ENCODE data around the gene CNR2.
A peak's percentile ranks its signal among the peaks of the same experiment; 100 is the strongest.
"Not testable (repeated sequence)": the region's sequence is repeated elsewhere in the genome, so short reads cannot be mapped to it uniquely, and the experiment has no call there.

Gene CNR2

GRCh38 chr1:23906731-23907130 lies 6.4 kb downstream of the CNR2 start:
- H3K27ac ChIP-seq (ENCODE audit: low read depth, low read length) = no peak overlapping the region
- H3K27me3 ChIP-seq (ENCODE audit: control insufficient read depth in 5 of 5, insufficient read depth in 4 of 5, low read length in 5 of 5) = peaks cover 19 to 47% (median 22%) of the 10 kb centered on the region in 5 donors
- H3K4me1 ChIP-seq (ENCODE audit: control insufficient read depth in 5 of 5, insufficient read depth in 5 of 5, low read length in 5 of 5) = peaks cover 0 to 32% (median 10%) of the 10 kb centered on the region in 5 donors
- no peaks in the 10 kb centered on the region for H3K9me3 ChIP-seq (ENCODE audit: control insufficient read depth in 5 of 5, low read length in 5 of 5)
- no peak overlapping the region for H3K9ac ChIP-seq (ENCODE audit: low read length in 5 of 5)
- H3K36me3 ChIP-seq (ENCODE audit: control insufficient read depth in 5 of 5, insufficient read depth in 5 of 5, low read length in 5 of 5) = no peaks in the 10 kb centered on the region
- H3K4me3 ChIP-seq (ENCODE audit: low read depth in 1 of 5, low read length in 5 of 5) = no peak overlapping the region

GRCh38 chr1:23905461-23906025 lies 7.6 kb downstream of the CNR2 start:
- no peak overlapping the region for H3K4me3 ChIP-seq (ENCODE audit: low read depth in 1 of 5, low read length in 5 of 5)
- H3K27me3 ChIP-seq (ENCODE audit: control insufficient read depth in 5 of 5, insufficient read depth in 4 of 5, low read length in 5 of 5) = peaks cover 19 to 42% (median 23%) of the 10 kb centered on the region in 5 donors
- peaks cover 0 to 22% (median 10%) of the 10 kb centered on the region in 5 donors for H3K4me1 ChIP-seq (ENCODE audit: control insufficient read depth in 5 of 5, insufficient read depth in 5 of 5, low read length in 5 of 5)
- no peaks in the 10 kb centered on the region for H3K9me3 ChIP-seq (ENCODE audit: control insufficient read depth in 5 of 5, low read length in 5 of 5)
- no peaks in the 10 kb centered on the region for H3K36me3 ChIP-seq (ENCODE audit: control insufficient read depth in 5 of 5, insufficient read depth in 5 of 5, low read length in 5 of 5)
- H3K9ac ChIP-seq (ENCODE audit: low read length in 5 of 5) = no peak overlapping the region
- no peak overlapping the region for H3K27ac ChIP-seq (ENCODE audit: low read depth, low read length)

GRCh38 chr1:23904748-23905357 lies 8.3 kb downstream of the CNR2 start:
- H3K4me3 ChIP-seq (ENCODE audit: low read depth in 1 of 5, low read length in 5 of 5) = no peak overlapping the region
- H3K36me3 ChIP-seq (ENCODE audit: control insufficient read depth in 5 of 5, insufficient read depth in 5 of 5, low read length in 5 of 5) = no peaks in the 10 kb centered on the region
- peaks cover 0 to 22% (median 10%) of the 10 kb centered on the region in 5 donors for H3K4me1 ChIP-seq (ENCODE audit: control insufficient read depth in 5 of 5, insufficient read depth in 5 of 5, low read length in 5 of 5)
- no peak overlapping the region for H3K9ac ChIP-seq (ENCODE audit: low read length in 5 of 5)
- H3K9me3 ChIP-seq (ENCODE audit: control insufficient read depth in 5 of 5, low read length in 5 of 5) = no peaks in the 10 kb centered on the region
- H3K27ac ChIP-seq (ENCODE audit: low read depth, low read length) = no peak overlapping the region
- peaks cover 19 to 42% (median 23%) of the 10 kb centered on the region in 5 donors for H3K27me3 ChIP-seq (ENCODE audit: control insufficient read depth in 5 of 5, insufficient read depth in 4 of 5, low read length in 5 of 5)

GRCh38 chr1:23903754-23904153 lies 9.4 kb downstream of the CNR2 start:
- Histone ChIP-seq H3K4me3 (ENCODE audit: low read depth in 1 of 5, low read length in 5 of 5) (no peak overlapping the region), H3K9ac (ENCODE audit: low read length in 5 of 5) (no peak overlapping the region), H3K9me3 (ENCODE audit: control insufficient read depth in 5 of 5, low read length in 5 of 5) (no peaks in the 10 kb centered on the region), H3K36me3 (ENCODE audit: control insufficient read depth in 5 of 5, insufficient read depth in 5 of 5, low read length in 5 of 5) (no peaks in the 10 kb centered on the region), H3K27me3 (ENCODE audit: control insufficient read depth in 5 of 5, insufficient read depth in 4 of 5, low read length in 5 of 5) (peaks cover 9 to 32% (median 23%) of the 10 kb centered on the region in 5 donors), H3K4me1 (ENCODE audit: control insufficient read depth in 5 of 5, insufficient read depth in 5 of 5, low read length in 5 of 5) (peaks cover 0 to 14% (median 4%) of the 10 kb centered on the region in 5 donors), H3K27ac (ENCODE audit: low read depth, low read length) (no peak overlapping the region)

GRCh38 chr1:23902321-23903278 lies 10.6 kb downstream of the CNR2 start:
- H3K27ac ChIP-seq (ENCODE audit: low read depth, low read length) = no peak overlapping the region
- H3K4me3 ChIP-seq (ENCODE audit: low read depth in 1 of 5, low read length in 5 of 5) = peak overlapping the region in 4 of 5 donors; percentile 17 to 51 (median 40)
- H3K4me1 ChIP-seq (ENCODE audit: control insufficient read depth in 5 of 5, insufficient read depth in 5 of 5, low read length in 5 of 5) = peaks cover 0 to 10% (median 4%) of the 10 kb centered on the region in 5 donors
- no peak overlapping the region for H3K9ac ChIP-seq (ENCODE audit: low read length in 5 of 5)
- H3K27me3 ChIP-seq (ENCODE audit: control insufficient read depth in 5 of 5, insufficient read depth in 4 of 5, low read length in 5 of 5) = peaks cover 9 to 29% (median 20%) of the 10 kb centered on the region in 5 donors
- H3K9me3 ChIP-seq (ENCODE audit: control insufficient read depth in 5 of 5, low read length in 5 of 5) = no peaks in the 10 kb centered on the region
- no peaks in the 10 kb centered on the region for H3K36me3 ChIP-seq (ENCODE audit: control insufficient read depth in 5 of 5, insufficient read depth in 5 of 5, low read length in 5 of 5)

GRCh38 chr1:23900017-23900416 lies 13.1 kb downstream of the CNR2 start:
- Histone ChIP-seq H3K4me1 (ENCODE audit: control insufficient read depth in 5 of 5, insufficient read depth in 5 of 5, low read length in 5 of 5) (peaks cover 0 to 16% (median 8%) of the 10 kb centered on the region in 5 donors), H3K27me3 (ENCODE audit: control insufficient read depth in 5 of 5, insufficient read depth in 4 of 5, low read length in 5 of 5) (peaks cover 5 to 24% (median 17%) of the 10 kb centered on the region in 5 donors)
- H3K27ac ChIP-seq (ENCODE audit: low read depth, low read length); H3K36me3 ChIP-seq (ENCODE audit: control insufficient read depth in 5 of 5, insufficient read depth in 5 of 5, low read length in 5 of 5); H3K4me3 ChIP-seq (ENCODE audit: low read depth in 1 of 5, low read length in 5 of 5); H3K9ac ChIP-seq (ENCODE audit: low read length in 5 of 5); H3K9me3 ChIP-seq (ENCODE audit: control insufficient read depth in 5 of 5, low read length in 5 of 5): not testable (repeated sequence)

GRCh38 chr1:23899070-23899469 lies 14.1 kb downstream of the CNR2 start:
- Histone ChIP-seq H3K36me3 (ENCODE audit: control insufficient read depth in 5 of 5, insufficient read depth in 5 of 5, low read length in 5 of 5) (no peaks in the 10 kb centered on the region), H3K4me3 (ENCODE audit: low read depth in 1 of 5, low read length in 5 of 5) (no peak overlapping the region), H3K4me1 (ENCODE audit: control insufficient read depth in 5 of 5, insufficient read depth in 5 of 5, low read length in 5 of 5) (peaks cover 0 to 16% (median 8%) of the 10 kb centered on the region in 5 donors), H3K27me3 (ENCODE audit: control insufficient read depth in 5 of 5, insufficient read depth in 4 of 5, low read length in 5 of 5) (peaks cover 5 to 16% (median 10%) of the 10 kb centered on the region in 5 donors), H3K9me3 (ENCODE audit: control insufficient read depth in 5 of 5, low read length in 5 of 5) (no peaks in the 10 kb centered on the region), H3K9ac (ENCODE audit: low read length in 5 of 5) (no peak overlapping the region), H3K27ac (ENCODE audit: low read depth, low read length) (no peak overlapping the region)

- Histone ChIP-seq H3K36me3 (ENCODE audit: control insufficient read depth in 5 of 5, insufficient read depth in 5 of 5, low read length in 5 of 5) (no peaks in the 10 kb centered on the region), H3K9me3 (ENCODE audit: control insufficient read depth in 5 of 5, low read length in 5 of 5) (no peaks in the 10 kb centered on the region), H3K27ac (ENCODE audit: low read depth, low read length) (no peak overlapping the region), H3K9ac (ENCODE audit: low read length in 5 of 5) (no peak overlapping the region), H3K4me1 (ENCODE audit: control insufficient read depth in 5 of 5, insufficient read depth in 5 of 5, low read length in 5 of 5) (peaks cover 0 to 5% (median 3%) of the 10 kb centered on the region in 5 donors), H3K27me3 (ENCODE audit: control insufficient read depth in 5 of 5, insufficient read depth in 4 of 5, low read length in 5 of 5) (peaks cover 0 to 4% (median 0%) of the 10 kb centered on the region in 5 donors), H3K4me3 (ENCODE audit: low read depth in 1 of 5, low read length in 5 of 5) (no peak overlapping the region)
Observed at GRCh38 chr1:23897083-23897482, 16.1 kb downstream of the CNR2 start.

- Histone ChIP-seq H3K9ac (ENCODE audit: low read length in 5 of 5) (no peak overlapping the region), H3K9me3 (ENCODE audit: control insufficient read depth in 5 of 5, low read length in 5 of 5) (no peaks in the 10 kb centered on the region), H3K27me3 (ENCODE audit: control insufficient read depth in 5 of 5, insufficient read depth in 4 of 5, low read length in 5 of 5) (no peaks in the 10 kb centered on the region), H3K4me3 (ENCODE audit: low read depth in 1 of 5, low read length in 5 of 5) (no peak overlapping the region), H3K4me1 (ENCODE audit: control insufficient read depth in 5 of 5, insufficient read depth in 5 of 5, low read length in 5 of 5) (peaks cover 0 to 5% (median 3%) of the 10 kb centered on the region in 5 donors), H3K27ac (ENCODE audit: low read depth, low read length) (no peak overlapping the region), H3K36me3 (ENCODE audit: control insufficient read depth in 5 of 5, insufficient read depth in 5 of 5, low read length in 5 of 5) (no peaks in the 10 kb centered on the region)
Observed at GRCh38 chr1:23896491-23896890, 16.7 kb downstream of the CNR2 start.

GRCh38 chr1:23895993-23896392 lies 17.2 kb downstream of the CNR2 start:
- H3K9me3 ChIP-seq (ENCODE audit: control insufficient read depth in 5 of 5, low read length in 5 of 5) = no peaks in the 10 kb centered on the region
- peaks cover 0 to 5% (median 3%) of the 10 kb centered on the region in 5 donors for H3K4me1 ChIP-seq (ENCODE audit: control insufficient read depth in 5 of 5, insufficient read depth in 5 of 5, low read length in 5 of 5)
- H3K27me3 ChIP-seq (ENCODE audit: control insufficient read depth in 5 of 5, insufficient read depth in 4 of 5, low read length in 5 of 5) = no peaks in the 10 kb centered on the region
- no peak overlapping the region for H3K4me3 ChIP-seq (ENCODE audit: low read depth in 1 of 5, low read length in 5 of 5)
- no peak overlapping the region for H3K9ac ChIP-seq (ENCODE audit: low read length in 5 of 5)
- H3K36me3 ChIP-seq (ENCODE audit: control insufficient read depth in 5 of 5, insufficient read depth in 5 of 5, low read length in 5 of 5) = no peaks in the 10 kb centered on the region
- H3K27ac ChIP-seq (ENCODE audit: low read depth, low read length) = no peak overlapping the region
